ENCODE measurements around the gene SLC9A9.

SLC9A9 gene

DNA sequence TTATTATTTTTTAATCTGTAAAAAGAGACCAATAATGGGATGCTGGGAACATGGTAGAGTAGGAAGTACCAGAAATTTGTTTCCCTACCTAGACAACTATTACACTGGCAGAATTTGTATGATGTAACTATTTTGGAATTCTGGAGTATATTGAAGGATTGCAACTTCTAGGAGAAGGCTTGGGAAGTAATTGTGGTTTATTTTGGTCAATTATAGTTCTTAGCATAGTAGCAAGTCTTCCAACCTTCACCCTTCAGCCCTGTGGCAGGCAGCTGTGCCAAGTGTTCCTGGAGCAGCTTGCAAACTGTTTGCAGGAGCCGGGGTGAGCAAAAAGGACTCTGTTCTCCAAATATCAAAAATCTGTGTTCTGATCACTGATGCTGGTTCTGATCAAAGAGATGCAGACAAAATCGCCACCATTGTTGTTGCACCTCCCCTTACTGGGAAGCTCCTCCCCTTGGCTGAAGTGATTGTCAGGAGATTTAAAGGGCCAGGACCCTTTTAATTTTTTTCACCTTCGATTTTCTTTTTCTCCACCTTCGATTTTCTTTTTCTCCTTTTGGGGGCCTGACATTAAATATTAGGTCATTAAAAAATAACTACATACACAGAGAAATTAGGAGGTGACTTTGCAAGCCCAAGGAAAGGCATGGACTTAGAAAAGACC, 363.3 kb downstream of the SLC9A9 start:
- DNase-seq: no peak

DNA sequence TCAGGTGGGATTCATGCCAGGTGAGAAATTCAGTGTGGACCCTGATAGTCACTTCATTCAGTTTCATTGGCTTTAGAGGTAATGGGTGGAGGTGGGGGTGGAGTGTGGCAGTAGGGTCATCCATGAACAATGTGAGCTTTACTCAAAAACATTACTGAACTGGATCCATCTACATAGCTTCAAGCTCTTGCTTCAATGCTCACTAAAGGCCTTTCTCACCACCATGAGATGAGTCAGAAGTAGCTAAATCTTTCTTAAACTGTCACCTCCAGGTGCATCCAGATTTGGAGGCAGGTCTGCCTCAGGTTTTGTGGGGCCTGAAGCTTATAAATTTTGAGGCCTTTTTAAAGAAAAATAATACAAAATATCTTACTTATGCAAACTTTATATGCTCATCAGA, 365.1 kb downstream of the SLC9A9 start:
- DNase-seq: no peak

GRCh38 chr3:143482106-143483088, 365.9 kb downstream of the SLC9A9 start:
- no peak for DNase-seq

DNA sequence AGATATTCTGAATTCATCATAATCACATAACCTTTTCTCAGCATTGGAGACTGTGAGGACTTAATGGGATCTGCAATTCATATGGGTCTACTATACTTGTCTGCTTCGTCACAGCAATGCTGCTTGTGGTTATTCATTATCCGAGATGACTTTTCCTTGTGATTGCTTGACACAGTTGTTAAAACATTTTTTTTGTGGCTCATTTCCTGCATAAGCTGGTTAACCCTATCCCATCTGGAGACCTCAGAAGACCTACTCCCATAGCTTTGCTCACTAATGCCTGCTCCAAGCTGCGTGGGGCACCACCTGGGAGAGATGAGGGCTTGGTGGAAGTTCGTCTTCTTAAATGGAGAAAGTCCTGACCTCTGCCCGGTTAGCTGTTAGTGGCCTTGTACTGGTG, 367.9 kb downstream of the SLC9A9 start:
- no peak for DNase-seq

GRCh38 chr3:143479727-143480126, 368.5 kb downstream of the SLC9A9 start:
- DNase-seq: no peak

- no peak for DNase-seq
Observed at GRCh38 chr3:143478115-143478693, 370.1 kb downstream of the SLC9A9 start.

DNA sequence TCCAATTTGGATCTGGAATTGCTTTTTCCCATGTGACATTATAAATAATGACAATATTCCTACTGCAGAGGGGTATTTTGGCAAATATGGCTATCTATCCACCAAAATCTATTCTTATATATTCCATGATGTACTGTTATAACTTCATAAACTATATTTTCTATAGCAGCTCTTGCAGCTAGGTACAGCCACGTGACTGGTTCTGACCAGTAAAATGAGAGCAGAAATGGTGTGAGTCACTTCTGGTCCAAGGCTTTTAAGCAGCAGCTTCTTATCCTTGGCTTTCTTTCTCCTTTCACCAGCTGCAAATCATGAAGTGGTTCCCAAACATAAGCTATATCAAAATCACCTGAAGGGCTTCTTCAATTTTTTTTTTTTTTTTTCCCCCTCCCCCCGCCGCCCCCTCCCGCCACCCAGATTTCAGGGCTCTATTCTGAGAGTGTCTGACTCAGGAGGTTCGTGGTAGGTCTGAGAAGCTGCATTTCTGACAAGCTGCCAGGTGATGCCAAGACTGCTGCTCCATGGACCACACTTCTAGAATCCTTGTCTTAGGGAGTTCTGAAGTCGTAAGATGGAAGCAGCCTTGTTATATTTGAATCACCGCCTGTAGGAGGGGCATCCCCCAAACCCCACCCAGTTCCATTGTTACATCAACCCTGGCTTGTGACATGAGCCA, 371.2 kb downstream of the SLC9A9 start:
- DNase-seq: no peak

- DNase-seq: no peak
Observed at GRCh38 chr3:143475981-143476380, 372.3 kb downstream of the SLC9A9 start.

GRCh38 chr3:143472731-143473523, 375.3 kb downstream of the SLC9A9 start:
- DNase-seq: no peak

- DNase-seq: no peak
Observed at GRCh38 chr3:143471705-143472104, 376.6 kb downstream of the SLC9A9 start.

DNA sequence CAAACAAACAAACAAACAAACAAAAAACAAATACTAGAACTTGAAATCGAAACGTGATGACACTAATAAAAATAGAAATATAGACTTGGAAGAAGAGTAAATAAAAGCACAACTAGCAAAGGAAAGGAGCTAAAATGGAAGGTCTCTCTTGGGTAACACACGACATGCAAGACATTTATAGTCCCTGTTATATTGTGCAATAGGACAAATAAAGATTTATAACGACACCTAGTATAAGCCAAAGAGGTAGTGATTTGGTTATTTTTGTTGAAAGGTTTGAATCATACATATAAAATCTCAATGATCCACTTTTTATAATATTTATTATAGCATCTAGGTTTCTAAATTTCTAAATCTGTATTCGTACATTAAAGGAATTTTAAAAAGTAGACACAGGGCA, 379.1 kb downstream of the SLC9A9 start:
- DNase-seq: no peak

DNA sequence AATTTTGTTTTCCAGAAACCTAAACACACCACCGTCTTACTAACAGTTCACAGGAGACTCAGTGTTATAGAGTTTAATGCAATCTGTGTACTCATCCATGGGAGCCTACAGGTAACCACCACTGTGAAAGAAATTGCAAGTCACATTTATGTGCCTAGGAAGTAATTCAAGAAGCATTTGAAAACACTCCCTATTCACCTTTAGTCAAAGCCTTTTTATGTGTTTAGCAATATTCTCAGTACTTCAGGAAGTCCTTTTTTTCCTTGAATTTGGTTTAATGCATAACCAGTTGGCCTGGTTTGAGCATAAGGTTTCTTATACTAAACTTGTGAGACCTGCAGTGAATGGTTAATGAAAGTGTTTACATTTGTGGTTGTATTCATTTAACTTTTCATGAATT, 382.6 kb downstream of the SLC9A9 start:
- DNase-seq: no peak

GRCh38 chr3:143464850-143465249, 383.4 kb downstream of the SLC9A9 start:
- no peak for DNase-seq

DNA sequence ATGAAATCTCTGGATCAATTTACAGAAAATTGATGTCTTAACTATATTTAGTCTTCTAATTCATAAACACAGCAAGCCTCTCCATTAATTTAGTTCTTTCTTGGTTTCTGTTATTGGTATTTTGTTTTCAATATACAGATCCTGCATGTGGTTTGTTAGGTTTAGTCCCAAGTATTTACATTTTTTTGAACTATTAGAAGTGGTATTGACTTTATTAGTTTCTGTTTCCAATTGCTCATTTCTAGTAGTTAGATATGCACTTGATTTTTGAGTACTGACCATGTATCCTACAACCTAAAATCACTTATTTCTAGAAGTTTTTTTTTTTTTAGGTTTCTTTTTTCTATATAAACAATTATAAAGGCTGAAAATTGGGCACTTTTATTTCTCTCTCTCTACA, 392.8 kb downstream of the SLC9A9 start:
- DNase-seq: no peak

DNA sequence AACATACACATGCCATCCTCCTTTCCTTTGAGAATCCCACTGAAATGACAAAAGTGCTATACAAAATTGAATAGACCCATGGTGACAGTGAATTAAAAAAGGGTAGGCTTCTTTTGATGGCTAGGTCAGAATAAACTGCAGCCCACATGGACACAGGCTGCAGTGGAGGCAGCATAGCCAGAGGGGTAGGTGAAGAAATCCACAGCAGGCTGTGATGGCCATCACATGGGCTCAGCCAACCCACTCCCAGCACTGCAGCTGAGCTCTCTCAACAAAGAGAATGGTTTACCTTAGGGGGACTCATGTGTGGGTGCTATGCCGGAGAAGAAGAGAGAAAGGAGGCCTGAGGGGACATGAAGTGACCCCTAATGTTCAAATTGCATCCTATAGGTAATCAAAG, 397.6 kb downstream of the SLC9A9 start:
- DNase-seq: no peak

DNA sequence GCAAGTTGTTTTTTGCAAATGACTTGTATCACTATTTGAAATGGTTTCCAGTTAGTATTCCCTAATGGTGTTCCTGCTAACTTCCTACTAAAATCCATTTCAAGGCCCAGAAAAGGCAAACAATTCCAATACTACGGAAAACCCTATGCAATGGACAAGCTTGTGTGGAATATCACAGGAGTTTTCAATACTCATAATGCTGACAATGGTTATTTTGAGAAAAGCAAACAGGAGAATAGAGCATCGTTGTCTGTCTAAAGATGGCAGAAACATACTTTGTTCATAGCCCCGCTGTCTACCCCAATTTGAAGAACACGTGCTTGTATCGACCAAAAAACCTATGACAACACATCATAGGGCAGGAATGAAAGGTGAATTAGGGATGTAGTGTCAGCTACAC, 400.8 kb downstream of the SLC9A9 start:
- no peak for DNase-seq

GRCh38 chr3:143445118-143445517, 403.1 kb downstream of the SLC9A9 start:
- peak; percentile 8 for DNase-seq

- peak; percentile 42 for DNase-seq
Observed at GRCh38 chr3:143443851-143444331, 404.4 kb downstream of the SLC9A9 start.

- no peak for DNase-seq
Observed at GRCh38 chr3:143442814-143443447, 405.3 kb downstream of the SLC9A9 start.

DNA sequence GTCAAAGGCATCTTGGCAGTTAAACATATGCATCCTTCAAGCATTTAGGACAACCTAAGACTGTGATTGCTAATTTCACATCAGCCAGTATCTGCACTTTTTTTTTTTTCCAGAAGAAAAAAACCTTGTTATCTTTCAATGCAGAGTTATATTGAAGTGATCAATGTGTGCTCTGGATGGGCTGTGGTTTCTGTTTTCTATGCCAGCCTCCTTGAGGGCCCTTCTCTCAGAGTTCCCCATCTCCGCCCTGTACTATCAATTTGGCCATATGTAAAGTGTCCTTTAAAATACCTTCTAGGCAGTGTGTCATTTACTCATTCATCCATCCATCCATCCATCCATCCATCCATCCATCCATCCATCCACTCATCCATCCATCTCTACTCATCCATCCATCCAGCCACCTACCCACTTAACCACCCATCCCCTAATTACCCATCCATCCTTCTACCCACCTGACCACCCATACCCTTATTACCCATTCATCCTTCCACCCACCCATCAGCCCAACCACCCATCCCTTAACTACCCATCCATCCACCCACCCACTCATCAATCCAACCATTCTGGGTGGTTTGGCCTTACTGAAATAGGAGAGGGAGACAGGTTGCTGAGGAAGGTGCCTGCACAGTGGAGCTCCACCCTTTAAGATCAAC, 406.6 kb downstream of the SLC9A9 start:
- no peak for DNase-seq

DNA sequence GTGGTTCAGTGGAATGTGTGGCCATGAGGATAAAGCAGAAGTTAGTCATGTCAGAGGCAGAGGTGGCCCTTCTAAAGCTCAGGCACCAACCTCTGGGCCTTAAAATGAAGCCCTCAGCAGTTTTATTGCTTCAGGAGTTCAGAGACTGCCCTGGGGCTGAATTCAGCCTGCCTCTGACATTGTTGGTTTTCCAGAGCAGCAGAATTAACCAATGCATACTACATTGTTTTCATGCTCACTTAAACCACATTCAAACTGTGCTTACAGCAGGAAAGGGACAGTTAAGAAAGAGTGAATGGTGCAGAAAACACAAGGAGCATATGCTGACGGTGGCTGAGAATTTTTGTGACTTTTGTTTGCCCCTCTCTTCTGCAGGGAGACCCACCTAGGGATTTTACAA, 408.5 kb downstream of the SLC9A9 start:
- DNase-seq: no peak

All from stimulated activated CD4-positive, alpha-beta T cell treated with anti-CD3 and anti-CD28 coated beads, Interleukin-4, amount 100 ng/mL, for 24 hours (primary cell).